BJ (cell line): Measurements from ENCODE around the gene TTR. TPM values are rescaled to one million over a fixed set of nuclear protein-coding genes. Genes with fewer than 3 reads are reported as not detected.

ENCODE experiments used
- CTCF ChIA-PET: fragments of 350-600 bp; formaldehyde crosslinking; extraction: SDS; loops from one replicate; lab custom pipeline; 2021; ENCODE audit warnings: antibody characterized with exemption, inconsistent platforms; lab: Yijun Ruan, JAX
- POLR2A ChIA-PET: fragments of 300-600 bp; sonication (Branson Sonifier 250); formaldehyde crosslinking; extraction: SDS; loops from one replicate; lab custom pipeline; 2021; ENCODE audit warnings: antibody characterized with exemption; lab: Charles Lee
- DNase-seq: peaks from one replicate; pipeline ENCODE4 v3.0.0-alpha.2; 2011; ENCODE audit warnings: low read depth
- H3K27me3 ChIP-seq: 2 replicates; pipeline ENCODE4 v1.6.0; 2011; ENCODE audit warnings: low read length; ENCODE audit not compliant: control insufficient read depth, insufficient read depth
- H3K36me3 ChIP-seq: 2 replicates; pipeline ENCODE4 v1.5.1; 2011; ENCODE audit warnings: low read length; ENCODE audit not compliant: control insufficient read depth, insufficient read depth
- H3K4me3 ChIP-seq: 2 replicates; pipeline ENCODE4 v1.5.1; 2011; ENCODE audit warnings: low read depth, mild to moderate bottlenecking, control low read depth, low read length
- CTCF ChIP-seq: IDR thresholded peaks from 2 replicates; pipeline ENCODE4 v1.5.1; 2011; ENCODE audit warnings: low read depth, mild to moderate bottlenecking, control low read depth, inconsistent platforms, low read length, moderate library complexity; ENCODE audit not compliant: insufficient read depth
- polyA plus RNA-seq: library from polyadenylated mRNA; depleted of rRNA; stranded (reverse); fragments of >200 nt; gene quantifications from 2 replicates; pipeline ENCODE4 v1.2.3, GENCODE V29; 2011

The TTR gene
- polyA plus RNA-seq, 1 experiment, result not detected

GRCh38 chr18:31562726-31563125, 29.0 kb upstream of the TTR start:
- CTCF ChIA-PET, result interaction anchor here (1.2 to 3.2 kb wide), 2 partner anchors 160 to 415 kb away, joined by 4 to 12 read pairs; no protein-coding TSS in a partner anchor
- no peaks in the 10 kb centered on the region for H3K36me3 ChIP-seq
- H3K27me3 ChIP-seq, result no peaks in the 10 kb centered on the region
- POLR2A ChIA-PET, result no interaction called here
- no peak overlapping the region for H3K4me3 ChIP-seq
- no peak for TF ChIP-seq CTCF
- no peak for DNase-seq

- H3K27me3 ChIP-seq, result no peaks in the 10 kb centered on the region
- no peak for TF ChIP-seq CTCF
- ChIA-PET POLR2A (no interaction called here), CTCF (interaction anchor here (1.0 kb wide), 1 partner anchor 159 kb away, joined by 4 read pairs; no protein-coding TSS in a partner anchor)
- no peak for DNase-seq
- no peak overlapping the region for H3K4me3 ChIP-seq
- no peaks in the 10 kb centered on the region for H3K36me3 ChIP-seq
Measured at GRCh38 chr18:31563778-31564177, 27.9 kb upstream of the TTR start.

- Histone ChIP-seq H3K4me3 (no peak overlapping the region), H3K27me3 (no peaks in the 10 kb centered on the region), H3K36me3 (no peaks in the 10 kb centered on the region)
- CTCF ChIA-PET, result interaction anchor here (0.6 to 1.7 kb wide), 3 partner anchors 9 to 63 kb away, joined by 3 to 7 read pairs (median 3); no protein-coding TSS in a partner anchor
- DNase-seq, result no peak
- no peak for TF ChIP-seq CTCF
- POLR2A ChIA-PET, result no interaction called here
Measured at GRCh38 chr18:31565345-31565744, 26.3 kb upstream of the TTR start.

- Histone ChIP-seq H3K27me3 (no peaks in the 10 kb centered on the region), H3K36me3 (no peaks in the 10 kb centered on the region), H3K4me3 (no peak overlapping the region)
- TF ChIP-seq CTCF, result no peak
- POLR2A ChIA-PET, result no interaction called here
- DNase-seq, result no peak
- CTCF ChIA-PET, result interaction anchor here (0.6 to 1.7 kb wide), 3 partner anchors 8 to 64 kb away, joined by 3 to 7 read pairs (median 3); no protein-coding TSS in a partner anchor
Measured at GRCh38 chr18:31565782-31566512, 25.7 kb upstream of the TTR start.

GRCh38 chr18:31566576-31567306, 24.9 kb upstream of the TTR start:
- no peak for TF ChIP-seq CTCF
- no peaks in the 10 kb centered on the region for H3K36me3 ChIP-seq
- no peak for DNase-seq
- ChIA-PET POLR2A (no interaction called here), CTCF (no interaction called here)
- no peaks in the 10 kb centered on the region for H3K27me3 ChIP-seq
- no peak overlapping the region for H3K4me3 ChIP-seq
